Astrocyte of the cerebellum (primary cell): Measurements from ENCODE around the gene ATL3.

Source experiments
- DNase-seq: peaks from one replicate; pipeline ENCODE4 v3.0.0-alpha.2; 2011; ENCODE audit warnings: low read depth
- H3K4me3 ChIP-seq: 2 replicates; pipeline ENCODE4 v1.5.1; 2011; ENCODE audit warnings: mild to moderate bottlenecking, low read depth, low read length, moderate library complexity
- in situ Hi-C: cut with HindIII; loops from 2 replicates; pipeline ENCODE4 v1.10.0; 2017; ENCODE audit warnings: low sequenced_read_pairs
- TF ChIP-seq, protein P1 (sequence below): IDR thresholded peaks from 2 replicates; pipeline ENCODE4 v1.5.1; 2012; ENCODE audit warnings: low read length, low read depth, moderate library complexity, mild to moderate bottlenecking; ENCODE audit errors: missing control alignments

ATL3 gene

GRCh38 chr11:63574856-63575602 lies 96.1 kb downstream of the ATL3 start:
- in situ Hi-C loops: no loop called here
- DNase-seq: no peak
- TF ChIP-seq, protein P1, sequence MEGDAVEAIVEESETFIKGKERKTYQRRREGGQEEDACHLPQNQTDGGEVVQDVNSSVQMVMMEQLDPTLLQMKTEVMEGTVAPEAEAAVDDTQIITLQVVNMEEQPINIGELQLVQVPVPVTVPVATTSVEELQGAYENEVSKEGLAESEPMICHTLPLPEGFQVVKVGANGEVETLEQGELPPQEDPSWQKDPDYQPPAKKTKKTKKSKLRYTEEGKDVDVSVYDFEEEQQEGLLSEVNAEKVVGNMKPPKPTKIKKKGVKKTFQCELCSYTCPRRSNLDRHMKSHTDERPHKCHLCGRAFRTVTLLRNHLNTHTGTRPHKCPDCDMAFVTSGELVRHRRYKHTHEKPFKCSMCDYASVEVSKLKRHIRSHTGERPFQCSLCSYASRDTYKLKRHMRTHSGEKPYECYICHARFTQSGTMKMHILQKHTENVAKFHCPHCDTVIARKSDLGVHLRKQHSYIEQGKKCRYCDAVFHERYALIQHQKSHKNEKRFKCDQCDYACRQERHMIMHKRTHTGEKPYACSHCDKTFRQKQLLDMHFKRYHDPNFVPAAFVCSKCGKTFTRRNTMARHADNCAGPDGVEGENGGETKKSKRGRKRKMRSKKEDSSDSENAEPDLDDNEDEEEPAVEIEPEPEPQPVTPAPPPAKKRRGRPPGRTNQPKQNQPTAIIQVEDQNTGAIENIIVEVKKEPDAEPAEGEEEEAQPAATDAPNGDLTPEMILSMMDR: no peak
- no peak overlapping the region for H3K4me3 ChIP-seq
